Hepatocyte (in vitro differentiated cells): ENCODE data around the gene DYNC1I2.
A peak's percentile ranks its signal among the peaks of the same experiment; 100 is the strongest.

Experiments
- EZH2 ChIP-seq: fragments of 200-600 bp; sonication (generic); IDR thresholded peaks from 2 replicates; pipeline ENCODE4 v1.6.1; 2016; ENCODE audit warnings: antibody characterized with exemption, mild to moderate bottlenecking, borderline replicate concordance
- EZH2phosphoT487 ChIP-seq: fragments of 200-600 bp; sonication (generic); IDR thresholded peaks from one replicate; pipeline ENCODE4 v1.6.1; 2018; ENCODE audit warnings: antibody characterized with exemption, mild to moderate bottlenecking, low read depth, moderate library complexity; ENCODE audit not compliant: unreplicated experiment, severe bottlenecking
- TF ChIP-seq, protein P1 (sequence below): fragments of 200-600 bp; sonication (generic); IDR thresholded peaks from 2 replicates; pipeline ENCODE4 v1.5.1; 2016; ENCODE audit warnings: antibody characterized with exemption, mild to moderate bottlenecking; ENCODE audit not compliant: poor library complexity

DNA sequence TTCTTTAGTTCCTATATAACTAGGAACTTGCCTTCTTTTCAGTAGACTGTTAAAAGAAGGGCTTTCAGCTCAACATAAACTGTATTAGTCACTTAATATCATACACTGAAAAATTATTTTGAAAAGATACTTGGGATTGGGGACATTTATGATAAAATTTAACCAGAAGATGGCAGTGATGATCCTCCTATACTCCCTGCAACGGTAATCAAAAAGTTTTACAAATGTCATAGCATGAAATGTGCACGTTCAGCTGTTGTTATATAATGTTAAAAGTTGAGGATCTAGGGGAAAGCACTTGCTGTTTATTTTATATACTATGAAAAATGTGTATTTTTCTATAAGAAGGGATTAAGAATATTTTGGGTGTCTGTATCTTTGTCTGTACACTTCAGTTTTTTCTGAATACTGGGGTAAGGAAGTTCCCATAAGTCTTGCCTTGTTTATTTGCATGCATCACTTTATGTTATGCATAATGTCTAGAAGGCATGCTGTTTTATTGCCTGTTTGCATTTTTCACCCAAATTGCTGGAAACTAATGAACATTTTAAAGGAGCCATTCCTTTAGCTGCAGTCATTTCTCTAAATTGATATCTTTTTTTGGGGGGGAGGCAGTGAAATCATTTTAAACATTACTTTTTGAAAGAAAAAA is 19.0 kb downstream of the DYNC1I2 start:
- TF ChIP-seq, protein P1, sequence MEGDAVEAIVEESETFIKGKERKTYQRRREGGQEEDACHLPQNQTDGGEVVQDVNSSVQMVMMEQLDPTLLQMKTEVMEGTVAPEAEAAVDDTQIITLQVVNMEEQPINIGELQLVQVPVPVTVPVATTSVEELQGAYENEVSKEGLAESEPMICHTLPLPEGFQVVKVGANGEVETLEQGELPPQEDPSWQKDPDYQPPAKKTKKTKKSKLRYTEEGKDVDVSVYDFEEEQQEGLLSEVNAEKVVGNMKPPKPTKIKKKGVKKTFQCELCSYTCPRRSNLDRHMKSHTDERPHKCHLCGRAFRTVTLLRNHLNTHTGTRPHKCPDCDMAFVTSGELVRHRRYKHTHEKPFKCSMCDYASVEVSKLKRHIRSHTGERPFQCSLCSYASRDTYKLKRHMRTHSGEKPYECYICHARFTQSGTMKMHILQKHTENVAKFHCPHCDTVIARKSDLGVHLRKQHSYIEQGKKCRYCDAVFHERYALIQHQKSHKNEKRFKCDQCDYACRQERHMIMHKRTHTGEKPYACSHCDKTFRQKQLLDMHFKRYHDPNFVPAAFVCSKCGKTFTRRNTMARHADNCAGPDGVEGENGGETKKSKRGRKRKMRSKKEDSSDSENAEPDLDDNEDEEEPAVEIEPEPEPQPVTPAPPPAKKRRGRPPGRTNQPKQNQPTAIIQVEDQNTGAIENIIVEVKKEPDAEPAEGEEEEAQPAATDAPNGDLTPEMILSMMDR: peak; percentile 43
- TF ChIP-seq EZH2 (no peak), EZH2phosphoT487 (no peak)
